Fibroblast of lung (primary cell): ENCODE results near the gene TMEM235. TPM values are rescaled to one million over a fixed set of nuclear protein-coding genes. Genes with fewer than 3 reads are reported as not detected.

Experiments used
- DNase-seq, 2 donors: peaks; one replicate each; pipeline versions ENCODE4 v3.0.0 to v3.0.0-alpha.2; 2010; ENCODE audit warnings: low read depth in 2 of 2
- H2AFZ ChIP-seq: 2 replicates; pipeline ENCODE4 v1.5.1; 2012; ENCODE audit warnings: low read length, control low read depth, inconsistent platforms
- H3K27ac ChIP-seq: 2 replicates; pipeline ENCODE4 v1.5.1; 2011; ENCODE audit warnings: low read length, control low read depth; ENCODE audit not compliant: insufficient read depth
- H3K27me3 ChIP-seq: 2 replicates; pipeline ENCODE4 v1.5.1; 2011; ENCODE audit warnings: mild to moderate bottlenecking, low read length; ENCODE audit not compliant: control insufficient read depth, insufficient read depth
- H3K36me3 ChIP-seq: 2 replicates; pipeline ENCODE4 v1.5.1; 2011; ENCODE audit warnings: low read length; ENCODE audit not compliant: control insufficient read depth, insufficient read depth
- H3K4me1 ChIP-seq: 2 replicates; pipeline ENCODE4 v1.5.1; 2011; ENCODE audit warnings: low read length; ENCODE audit not compliant: control insufficient read depth, insufficient read depth; ENCODE audit errors: extremely low read depth
- H3K4me2 ChIP-seq: 2 replicates; pipeline ENCODE4 v1.5.1; 2011; ENCODE audit warnings: low read length, control low read depth; ENCODE audit not compliant: insufficient read depth; ENCODE audit errors: extremely low read depth
- H3K4me3 ChIP-seq, 4 experiments: fragments of 200-600 bp in 1 of 4; sonication (generic) in 1 of 4; replicated peaks in 1 of 4; 2 replicates each; pipeline ENCODE4 v1.5.1; 2011 to 2016; ENCODE audit warnings: low read length in 4 of 4, low read depth in 3 of 4, mild to moderate bottlenecking in 3 of 4, control low read depth in 2 of 4, inconsistent platforms in 1 of 4, mixed read lengths in 1 of 4; ENCODE audit not compliant: insufficient read depth in 1 of 4; ENCODE audit errors: control extremely low read depth in 1 of 4
- H3K79me2 ChIP-seq: 2 replicates; pipeline ENCODE4 v1.5.1; 2012; ENCODE audit warnings: mild to moderate bottlenecking, low read length, inconsistent platforms; ENCODE audit not compliant: control insufficient read depth, insufficient read depth
- H3K9ac ChIP-seq: 2 replicates; pipeline ENCODE4 v1.5.1; 2011; ENCODE audit warnings: mild to moderate bottlenecking, low read length, control low read depth; ENCODE audit not compliant: insufficient read depth
- H3K9me3 ChIP-seq: 2 replicates; pipeline ENCODE4 v1.5.1; 2012; ENCODE audit warnings: low read depth, low read length; ENCODE audit not compliant: control insufficient read depth, insufficient read depth
- H4K20me1 ChIP-seq: 2 replicates; pipeline ENCODE4 v1.5.1; 2011; ENCODE audit warnings: low read length; ENCODE audit not compliant: control insufficient read depth, insufficient read depth; ENCODE audit errors: extremely low read depth
- CTCF ChIP-seq, 2 donors: IDR thresholded peaks in 1 of 2; conservative IDR thresholded peaks in 1 of 2; 1 replicate in 1 of 2; 2 replicates in 1 of 2; pipeline ENCODE4 v1.5.1; 2011 to 2012; ENCODE audit warnings: low read length in 2 of 2, control low read depth in 1 of 2, inconsistent platforms in 1 of 2, low read depth in 1 of 2, mild to moderate bottlenecking in 1 of 2
- EZH2 ChIP-seq: IDR thresholded peaks from 2 replicates; pipeline ENCODE4 v1.5.1; 2012; ENCODE audit warnings: low read length, control low read depth, mild to moderate bottlenecking; ENCODE audit errors: missing control alignments
- polyA plus RNA-seq, 2 donors: library from polyadenylated mRNA; depleted of rRNA in 1 of 2; stranded (reverse) in 1 of 2; unstranded in 1 of 2; fragments of >200 nt; gene quantifications; 2 replicates each; pipeline ENCODE4 v1.2.1, GENCODE V29; 2011 to 2012; ENCODE audit warnings: missing spikeins in 1 of 2
- total RNA-seq: library from RNA; depleted of rRNA; stranded (reverse); fragments of >200 nt; gene quantifications from 2 replicates; pipeline ENCODE4 v1.2.1, GENCODE V29; 2014

Gene TMEM235
- total and polyA plus RNA-seq, 2 donors (not counting 1 experiment from before 2014, with no cell fraction given): not detected

- Histone ChIP-seq H4K20me1 (no peaks in the 10 kb centered on the region), H3K79me2 (no peaks in the 10 kb centered on the region), H3K4me1 (no peaks in the 10 kb centered on the region), H3K27ac (no peak overlapping the region), H3K27me3 (no peaks in the 10 kb centered on the region), H3K9me3 (no peaks in the 10 kb centered on the region), H3K9ac (no peak overlapping the region), H3K4me3 (no peak overlapping the region), H3K4me2 (no peak overlapping the region), H3K36me3 (no peaks in the 10 kb centered on the region), H2AFZ (no peak overlapping the region)
- no peak for TF ChIP-seq CTCF (conservative IDR thresholded peaks at IDR 0.05 in 1 of 2, IDR thresholded peaks at IDR 0.05 in 1 of 2; ENCODE audit: low read depth in 1 of 2, low read length in 2 of 2)
- TF ChIP-seq EZH2: no peak
- no peak for DNase-seq
Observed at GRCh38 chr17:78205124-78205775, 26.2 kb upstream of the TMEM235 start.

DNA sequence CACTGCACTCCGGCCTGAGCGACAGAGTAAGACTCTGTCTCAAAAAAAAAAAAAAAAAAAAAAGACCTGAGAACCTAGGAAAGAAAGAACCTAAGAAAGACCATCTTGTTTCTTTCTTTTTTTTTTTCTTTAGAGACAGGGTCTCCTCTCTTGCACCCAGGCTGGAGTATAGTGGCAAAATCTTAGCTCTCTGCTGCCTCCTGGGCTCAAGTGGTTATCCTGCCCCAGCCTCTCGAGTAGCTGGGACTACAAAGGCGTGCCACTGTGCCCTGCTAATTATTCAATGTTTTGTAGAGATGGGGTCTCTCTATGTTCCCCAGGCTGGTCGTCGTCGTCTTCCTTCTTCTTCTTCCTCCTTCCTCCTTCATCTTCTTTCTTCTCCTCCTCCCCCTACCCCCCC is 25.1 kb upstream of the TMEM235 start:
- Histone ChIP-seq H3K4me1 (no peaks in the 10 kb centered on the region), H3K27me3 (no peaks in the 10 kb centered on the region), H3K9me3 (no peaks in the 10 kb centered on the region), H3K79me2 (no peaks in the 10 kb centered on the region), H2AFZ (no peak overlapping the region), H3K9ac (no peak overlapping the region), H3K36me3 (no peaks in the 10 kb centered on the region), H3K27ac (no peak overlapping the region), H4K20me1 (no peaks in the 10 kb centered on the region), H3K4me2 (no peak overlapping the region), H3K4me3 (no peak overlapping the region)
- TF ChIP-seq CTCF (conservative IDR thresholded peaks at IDR 0.05 in 1 of 2, IDR thresholded peaks at IDR 0.05 in 1 of 2; ENCODE audit: low read depth in 1 of 2, low read length in 2 of 2) (no peak), EZH2 (no peak)
- DNase-seq: no peak

DNA sequence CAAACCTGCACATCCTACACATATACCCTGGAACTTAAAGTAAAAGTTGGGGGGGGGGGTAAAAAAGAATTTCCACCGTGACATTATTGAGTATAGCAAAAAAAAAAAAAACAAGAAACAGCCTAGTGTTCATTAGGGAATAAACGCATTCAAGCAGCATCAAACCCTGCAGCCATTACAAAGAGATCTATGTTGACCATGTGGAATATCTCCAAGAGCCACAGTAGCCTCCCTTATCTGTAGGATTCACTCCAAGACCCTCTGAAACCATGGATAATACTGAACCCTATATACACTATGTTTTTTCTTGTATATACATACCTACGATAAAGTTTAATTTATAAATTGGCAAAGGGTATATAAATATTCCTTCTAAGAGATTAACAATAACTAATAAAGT is 22.9 kb upstream of the TMEM235 start:
- no peak overlapping the region for H2AFZ ChIP-seq
- no peak for DNase-seq
- H3K4me2 ChIP-seq: no peak overlapping the region
- H3K79me2 ChIP-seq: no peaks in the 10 kb centered on the region
- no peaks in the 10 kb centered on the region for H3K36me3 ChIP-seq
- H3K4me1 ChIP-seq: no peaks in the 10 kb centered on the region
- no peak overlapping the region for H3K27ac ChIP-seq
- H3K27me3 ChIP-seq: no peaks in the 10 kb centered on the region
- H4K20me1 ChIP-seq: no peaks in the 10 kb centered on the region
- H3K9ac ChIP-seq: no peak overlapping the region
- H3K9me3 ChIP-seq: no peaks in the 10 kb centered on the region
- no peak for TF ChIP-seq CTCF (conservative IDR thresholded peaks at IDR 0.05 in 1 of 2, IDR thresholded peaks at IDR 0.05 in 1 of 2; ENCODE audit: low read depth in 1 of 2, low read length in 2 of 2)
- no peak for TF ChIP-seq EZH2
- H3K4me3 ChIP-seq: no peak overlapping the region
